ENCODE results near the gene STEAP1B.
"Not testable (repeated sequence)": the region's sequence is repeated elsewhere in the genome, so short reads cannot be mapped to it uniquely, and the experiment has no call there.

The STEAP1B gene

DNA sequence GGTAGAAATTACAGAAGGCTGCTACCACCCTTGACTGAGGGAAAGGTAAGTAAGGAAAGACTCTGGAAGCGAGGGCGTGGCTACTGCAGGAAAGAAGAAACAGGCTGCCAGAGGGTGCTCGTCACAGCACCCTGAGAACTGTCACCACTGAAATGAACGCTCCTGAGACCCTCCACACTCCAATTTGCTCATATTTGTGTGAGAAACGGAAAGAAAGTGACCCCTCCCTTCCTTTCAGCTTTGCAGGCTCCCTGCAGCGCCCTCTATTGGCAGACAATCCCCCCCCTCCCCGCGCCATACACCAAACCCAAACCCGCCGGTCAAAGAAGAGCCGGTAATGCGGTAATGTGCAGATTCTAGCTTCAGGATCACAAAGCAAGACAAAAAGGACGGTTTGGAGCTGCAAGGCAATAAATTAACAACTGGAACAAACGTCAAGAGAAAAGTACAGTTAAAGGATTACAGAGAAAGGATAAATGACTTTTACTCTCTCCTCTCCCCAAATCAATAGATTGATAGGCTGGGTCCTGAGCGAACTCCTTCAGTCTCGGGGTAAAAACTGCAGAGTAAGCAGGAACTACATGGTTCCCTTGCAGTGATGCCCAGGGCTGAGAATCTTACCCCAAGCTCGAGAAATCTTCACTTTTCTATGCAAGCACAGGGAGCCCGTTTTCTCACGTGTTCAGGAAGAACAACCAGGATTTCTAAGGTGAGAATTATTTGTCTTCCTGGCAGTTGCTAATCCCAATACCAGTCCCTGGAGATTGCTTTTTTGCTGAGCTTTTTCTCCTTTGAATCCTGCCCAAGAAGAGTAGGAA lies 47.6 kb downstream of the STEAP1B start:
- FAIRE-seq: no peak

GRCh38 chr7:22450013-22450412 lies 50.0 kb downstream of the STEAP1B start:
- not testable (repeated sequence) for FAIRE-seq

- FAIRE-seq: no peak
Observed at GRCh38 chr7:22447762-22448161, 52.2 kb downstream of the STEAP1B start.

DNA sequence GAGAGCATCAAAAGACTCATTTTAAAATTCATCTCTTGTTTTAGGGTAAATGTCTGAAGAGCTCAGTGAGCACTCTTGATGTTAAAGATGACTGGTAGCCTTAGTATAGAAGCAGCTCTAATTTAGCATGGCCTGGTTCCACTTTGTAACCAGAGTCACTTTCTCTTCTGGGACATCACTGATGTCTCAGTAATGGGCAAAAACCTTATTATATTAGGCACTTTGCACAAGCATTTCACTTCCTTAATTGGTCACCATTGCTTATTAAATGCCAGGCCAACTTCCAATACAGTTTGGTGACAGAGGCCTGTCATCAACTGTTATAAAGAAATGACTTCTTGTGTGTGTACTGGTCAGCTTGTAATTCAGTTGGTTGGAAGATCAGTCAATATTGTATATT lies 53.0 kb downstream of the STEAP1B start:
- FAIRE-seq: no peak

GRCh38 chr7:22445853-22446252 lies 54.1 kb downstream of the STEAP1B start:
- no peak for FAIRE-seq

- no peak for FAIRE-seq
Observed at GRCh38 chr7:22445140-22445743, 54.7 kb downstream of the STEAP1B start.

DNA sequence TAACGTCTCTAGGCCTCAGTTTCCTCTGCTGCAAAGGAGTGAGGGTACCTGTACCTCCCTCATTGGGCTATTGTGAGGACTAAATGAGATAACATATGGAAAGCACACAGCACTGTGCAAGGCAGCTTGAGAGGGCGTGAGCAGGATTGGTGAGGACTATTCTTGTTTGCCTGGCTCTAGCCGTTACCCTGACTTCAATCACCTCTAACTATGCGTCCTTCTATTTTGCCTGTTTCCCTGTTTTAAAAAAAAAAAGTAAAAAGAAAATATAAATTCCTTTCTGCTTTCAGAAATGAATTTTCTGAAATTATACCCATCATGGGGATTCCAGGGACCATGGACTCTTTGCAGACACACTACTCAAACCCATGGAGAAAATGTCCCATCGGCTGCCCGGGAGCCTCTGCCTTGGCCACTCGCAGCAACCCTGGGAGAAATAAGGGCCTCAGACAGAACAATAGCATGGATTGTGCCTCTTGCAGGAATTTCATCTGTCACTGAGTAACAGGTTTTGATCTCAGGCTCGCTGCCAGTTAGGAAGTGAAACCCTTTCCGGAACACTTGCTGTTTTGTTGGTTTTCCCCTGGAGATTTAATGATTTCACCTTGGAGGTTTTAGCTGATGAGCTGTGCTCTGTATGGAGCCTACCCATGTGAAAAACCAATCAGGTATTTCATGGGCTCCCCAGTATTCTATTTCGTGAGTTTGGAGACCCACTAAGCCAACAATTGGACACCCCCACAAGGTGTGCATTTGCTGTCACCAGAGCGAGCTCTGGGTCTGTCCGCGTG lies 55.6 kb downstream of the STEAP1B start:
- no peak for FAIRE-seq

GRCh38 chr7:22443370-22444180 lies 56.4 kb downstream of the STEAP1B start:
- no peak for FAIRE-seq

DNA sequence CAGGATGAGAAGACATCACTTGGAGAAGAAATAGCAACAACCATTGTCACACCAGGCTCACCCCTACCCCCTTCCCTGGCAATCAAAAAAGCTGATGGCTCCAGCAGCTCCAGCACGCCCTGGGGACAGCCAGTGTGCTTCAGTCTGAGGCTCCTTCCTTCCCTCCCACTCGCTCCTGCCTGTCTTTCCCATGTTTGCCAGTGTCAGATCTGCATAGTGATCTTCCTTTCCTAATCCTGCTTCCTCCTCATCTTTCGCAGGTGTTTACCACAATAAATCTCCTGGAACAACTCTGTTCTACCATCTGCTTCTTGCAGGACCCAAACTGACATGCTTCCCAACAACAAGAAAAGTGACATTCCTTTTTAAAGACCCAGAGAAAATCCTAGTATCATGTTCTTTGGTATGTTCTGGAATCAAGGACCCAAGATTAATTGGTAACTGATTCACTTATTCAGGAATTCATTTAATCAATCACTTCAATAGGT lies 57.1 kb downstream of the STEAP1B start:
- no peak for FAIRE-seq

GRCh38 chr7:22442187-22442881 lies 57.7 kb downstream of the STEAP1B start:
- FAIRE-seq: no peak

GRCh38 chr7:22441157-22441556 lies 58.8 kb downstream of the STEAP1B start:
- FAIRE-seq: no peak

- FAIRE-seq: no peak
Observed at GRCh38 chr7:22438994-22439393, 61.0 kb downstream of the STEAP1B start.

- not testable (repeated sequence) for FAIRE-seq
Observed at GRCh38 chr7:22436552-22436951, 63.4 kb downstream of the STEAP1B start.

- FAIRE-seq: no peak
Observed at GRCh38 chr7:22435720-22436119, 64.3 kb downstream of the STEAP1B start.

DNA sequence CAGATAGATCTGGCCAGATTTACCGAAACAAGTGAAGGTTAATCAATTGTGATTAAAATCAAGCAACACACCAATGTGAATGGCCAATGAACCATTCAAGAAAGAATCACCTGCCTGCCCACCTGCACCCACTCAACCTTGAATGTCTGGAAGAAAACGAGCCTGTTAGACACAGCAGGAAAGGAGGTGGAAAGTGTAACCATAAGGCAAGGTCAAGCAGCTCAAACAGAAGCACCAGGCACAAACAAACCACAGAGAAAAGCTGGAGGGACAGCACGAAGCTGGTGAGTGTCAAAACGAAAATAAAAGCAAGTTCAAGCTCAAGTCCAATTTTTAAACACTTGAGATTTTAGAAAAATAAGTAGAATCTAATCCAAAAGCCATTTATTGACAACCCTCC lies 64.9 kb downstream of the STEAP1B start:
- no peak for FAIRE-seq

- no peak for FAIRE-seq
Observed at GRCh38 chr7:22433710-22434460, 66.1 kb downstream of the STEAP1B start.

DNA sequence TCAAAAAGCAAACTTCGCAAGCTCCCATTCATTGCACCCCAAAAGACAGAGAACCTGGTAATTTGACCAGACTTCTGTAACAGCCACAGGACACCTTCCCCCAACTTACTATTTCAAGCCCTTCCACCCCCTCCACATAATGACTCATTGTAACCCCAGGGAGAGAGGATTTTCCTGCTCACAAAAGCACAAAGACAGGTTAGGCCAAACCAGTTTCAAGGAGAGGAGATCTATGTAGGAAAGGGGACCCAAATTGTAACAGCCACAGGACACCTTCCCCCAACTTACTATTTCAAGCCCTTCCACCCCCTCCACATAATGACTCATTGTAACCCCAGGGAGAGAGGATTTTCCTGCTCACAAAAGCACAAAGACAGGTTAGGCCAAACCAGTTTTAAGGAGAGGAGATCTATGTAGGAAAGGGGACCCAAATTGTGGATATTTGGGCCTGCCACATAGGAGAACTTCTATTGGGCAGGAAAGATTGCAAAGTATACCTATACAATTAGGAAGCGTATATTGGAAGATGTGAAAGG lies 66.8 kb downstream of the STEAP1B start:
- not testable (repeated sequence) for FAIRE-seq

- FAIRE-seq: no peak
Observed at GRCh38 chr7:22432203-22432718, 67.7 kb downstream of the STEAP1B start.

- no peak for FAIRE-seq
Observed at GRCh38 chr7:22430457-22430856, 69.5 kb downstream of the STEAP1B start.

DNA sequence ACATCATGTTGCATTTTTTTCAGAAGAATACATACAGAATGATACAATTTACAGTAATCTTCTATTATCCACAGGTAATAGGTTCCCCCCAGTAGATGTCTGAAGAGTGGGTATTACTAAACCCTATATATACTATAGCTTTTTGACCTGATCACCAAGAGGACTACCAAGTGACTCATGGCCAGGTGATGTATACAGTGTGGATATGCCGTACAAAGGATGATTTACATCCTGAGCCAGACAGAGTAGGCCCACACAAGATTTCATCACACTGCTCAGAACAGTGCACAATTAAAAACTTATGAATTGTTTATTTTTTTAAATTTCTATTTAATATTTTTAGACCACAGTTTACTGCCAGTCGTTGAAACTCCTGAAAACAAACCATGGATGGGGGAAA lies 70.6 kb downstream of the STEAP1B start:
- FAIRE-seq: no peak

- no peak for FAIRE-seq
Observed at GRCh38 chr7:22427855-22428254, 72.1 kb downstream of the STEAP1B start.
